ENCODE results near the gene CYYR1. TPM values are rescaled to one million over a fixed set of nuclear protein-coding genes. Genes with fewer than 3 reads are reported as not detected.

Gene CYYR1
- total RNA-seq, 2 experiments from 2014 or later = not detected

GRCh38 chr21:26449161-26449560 lies 123.9 kb downstream of the CYYR1 start:
- POLR2A ChIA-PET = interaction anchor here (1.2 kb wide), 1 partner anchor 8 kb away, joined by 4 read pairs; no protein-coding TSS in a partner anchor
- CTCF ChIA-PET (ENCODE audit: unreplicated experiment) = no interaction called here
- Histone ChIP-seq H3K9me2 (ENCODE audit: insufficient read depth, low read length) (no peaks in the 10 kb centered on the region), H3K9me3 (ENCODE audit: low read length) (no peaks in the 10 kb centered on the region), H3K79me2 (ENCODE audit: insufficient read depth, low read depth, low read length) (no peaks in the 10 kb centered on the region), H3K4me1 (ENCODE audit: insufficient read depth, low read length, poor library complexity, severe bottlenecking) (no peaks in the 10 kb centered on the region), H3K4me3 (ENCODE audit: low read depth, low read length, poor library complexity, severe bottlenecking) (no peak overlapping the region), H4K20me1 (ENCODE audit: insufficient read depth, low read length) (no peaks in the 10 kb centered on the region), H3K27ac (ENCODE audit: low read depth, low read length, poor library complexity, severe bottlenecking) (no peak overlapping the region), H3K4me2 (ENCODE audit: low read length) (no peak overlapping the region), H2AFZ (ENCODE audit: low read length) (no peak overlapping the region), H3K36me3 (ENCODE audit: insufficient read depth, low read length) (no peaks in the 10 kb centered on the region)
- no TSS peak for BruUV-seq (replicated peaks)
- DNase-seq (ENCODE audit: low spot score) = no peak
- intact Hi-C loops (cut with micrococcal nuclease; ENCODE audit: unreplicated experiment) = no loop called here
- TF ChIP-seq, protein P1, sequence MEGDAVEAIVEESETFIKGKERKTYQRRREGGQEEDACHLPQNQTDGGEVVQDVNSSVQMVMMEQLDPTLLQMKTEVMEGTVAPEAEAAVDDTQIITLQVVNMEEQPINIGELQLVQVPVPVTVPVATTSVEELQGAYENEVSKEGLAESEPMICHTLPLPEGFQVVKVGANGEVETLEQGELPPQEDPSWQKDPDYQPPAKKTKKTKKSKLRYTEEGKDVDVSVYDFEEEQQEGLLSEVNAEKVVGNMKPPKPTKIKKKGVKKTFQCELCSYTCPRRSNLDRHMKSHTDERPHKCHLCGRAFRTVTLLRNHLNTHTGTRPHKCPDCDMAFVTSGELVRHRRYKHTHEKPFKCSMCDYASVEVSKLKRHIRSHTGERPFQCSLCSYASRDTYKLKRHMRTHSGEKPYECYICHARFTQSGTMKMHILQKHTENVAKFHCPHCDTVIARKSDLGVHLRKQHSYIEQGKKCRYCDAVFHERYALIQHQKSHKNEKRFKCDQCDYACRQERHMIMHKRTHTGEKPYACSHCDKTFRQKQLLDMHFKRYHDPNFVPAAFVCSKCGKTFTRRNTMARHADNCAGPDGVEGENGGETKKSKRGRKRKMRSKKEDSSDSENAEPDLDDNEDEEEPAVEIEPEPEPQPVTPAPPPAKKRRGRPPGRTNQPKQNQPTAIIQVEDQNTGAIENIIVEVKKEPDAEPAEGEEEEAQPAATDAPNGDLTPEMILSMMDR (conservative IDR thresholded peaks at IDR 0.05; ENCODE audit: low read length) = no peak
- TF ChIP-seq EZH2phosphoT487 (IDR thresholded peaks at IDR 0.05; ENCODE audit: borderline replicate concordance, low read depth, low read length) = no peak

DNA sequence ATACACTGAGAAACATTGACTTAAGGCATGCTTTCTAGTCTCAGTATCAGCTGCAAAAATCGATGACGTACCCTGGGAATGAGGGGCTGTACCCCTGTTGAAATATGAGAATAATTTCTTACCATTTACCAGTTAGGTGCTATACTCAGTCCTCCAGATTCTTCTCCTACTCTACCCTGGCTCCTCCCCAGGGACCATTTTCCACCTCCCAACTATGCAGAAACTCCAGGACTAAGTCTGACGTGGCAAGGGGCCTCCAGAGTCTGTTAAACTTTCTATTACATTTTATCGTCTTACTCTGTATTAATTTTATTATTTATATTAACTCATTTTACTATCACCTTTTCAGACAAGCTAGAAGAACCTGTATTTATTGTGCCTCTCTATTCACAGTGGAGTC lies 124.3 kb downstream of the CYYR1 start:
- Histone ChIP-seq H3K4me3 (ENCODE audit: low read depth, low read length, poor library complexity, severe bottlenecking) (no peak overlapping the region), H4K20me1 (ENCODE audit: insufficient read depth, low read length) (no peaks in the 10 kb centered on the region), H3K79me2 (ENCODE audit: insufficient read depth, low read depth, low read length) (no peaks in the 10 kb centered on the region), H3K4me2 (ENCODE audit: low read length) (no peak overlapping the region), H2AFZ (ENCODE audit: low read length) (no peak overlapping the region), H3K9me3 (ENCODE audit: low read length) (no peaks in the 10 kb centered on the region), H3K4me1 (ENCODE audit: insufficient read depth, low read length, poor library complexity, severe bottlenecking) (no peaks in the 10 kb centered on the region), H3K36me3 (ENCODE audit: insufficient read depth, low read length) (no peaks in the 10 kb centered on the region), H3K27ac (ENCODE audit: low read depth, low read length, poor library complexity, severe bottlenecking) (no peak overlapping the region), H3K9me2 (ENCODE audit: insufficient read depth, low read length) (no peaks in the 10 kb centered on the region)
- TF ChIP-seq EZH2phosphoT487 (IDR thresholded peaks at IDR 0.05; ENCODE audit: borderline replicate concordance, low read depth, low read length) = no peak
- TF ChIP-seq, protein P1 (conservative IDR thresholded peaks at IDR 0.05; ENCODE audit: low read length) = no peak
- no peak for DNase-seq (ENCODE audit: low spot score)
- POLR2A ChIA-PET = interaction anchor here (1.2 kb wide), 1 partner anchor 9 kb away, joined by 4 read pairs; no protein-coding TSS in a partner anchor
- intact Hi-C loops (cut with micrococcal nuclease; ENCODE audit: unreplicated experiment) = no loop called here
- no TSS peak for BruUV-seq (replicated peaks)
- CTCF ChIA-PET (ENCODE audit: unreplicated experiment) = no interaction called here

- no peak for DNase-seq (ENCODE audit: low spot score)
- intact Hi-C loops (cut with micrococcal nuclease; ENCODE audit: unreplicated experiment) = no loop called here
- no TSS peak for BruUV-seq (replicated peaks)
- no peaks in the 10 kb centered on the region for H4K20me1 ChIP-seq (ENCODE audit: insufficient read depth, low read length)
- H3K79me2 ChIP-seq (ENCODE audit: insufficient read depth, low read depth, low read length) = no peaks in the 10 kb centered on the region
- TF ChIP-seq EZH2phosphoT487 (IDR thresholded peaks at IDR 0.05; ENCODE audit: borderline replicate concordance, low read depth, low read length) = no peak
- TF ChIP-seq, protein P1 (conservative IDR thresholded peaks at IDR 0.05; ENCODE audit: low read length) = no peak
- no peaks in the 10 kb centered on the region for H3K36me3 ChIP-seq (ENCODE audit: insufficient read depth, low read length)
- ChIA-PET CTCF (ENCODE audit: unreplicated experiment) (no interaction called here), POLR2A (no interaction called here)
- no peak overlapping the region for H3K27ac ChIP-seq (ENCODE audit: low read depth, low read length, poor library complexity, severe bottlenecking)
- no peak overlapping the region for H3K4me3 ChIP-seq (ENCODE audit: low read depth, low read length, poor library complexity, severe bottlenecking)
- no peaks in the 10 kb centered on the region for H3K9me3 ChIP-seq (ENCODE audit: low read length)
- H3K9me2 ChIP-seq (ENCODE audit: insufficient read depth, low read length) = no peaks in the 10 kb centered on the region
- no peak overlapping the region for H2AFZ ChIP-seq (ENCODE audit: low read length)
- no peaks in the 10 kb centered on the region for H3K4me1 ChIP-seq (ENCODE audit: insufficient read depth, low read length, poor library complexity, severe bottlenecking)
- no peak overlapping the region for H3K4me2 ChIP-seq (ENCODE audit: low read length)
These were observed 125.1 kb downstream of the CYYR1 start for GRCh38 chr21:26447932-26448475.
